NCI-H2196 treated with DMSO at 0.1 percent for 48 hours (cell line): Measurements from ENCODE around the gene GMDS.

Experiments used
- DNase-seq: peaks from one replicate; lab custom pipeline; 2025; ENCODE audit not compliant: unreplicated experiment; lab: John Stamatoyannopoulos, UW

GMDS gene

DNA sequence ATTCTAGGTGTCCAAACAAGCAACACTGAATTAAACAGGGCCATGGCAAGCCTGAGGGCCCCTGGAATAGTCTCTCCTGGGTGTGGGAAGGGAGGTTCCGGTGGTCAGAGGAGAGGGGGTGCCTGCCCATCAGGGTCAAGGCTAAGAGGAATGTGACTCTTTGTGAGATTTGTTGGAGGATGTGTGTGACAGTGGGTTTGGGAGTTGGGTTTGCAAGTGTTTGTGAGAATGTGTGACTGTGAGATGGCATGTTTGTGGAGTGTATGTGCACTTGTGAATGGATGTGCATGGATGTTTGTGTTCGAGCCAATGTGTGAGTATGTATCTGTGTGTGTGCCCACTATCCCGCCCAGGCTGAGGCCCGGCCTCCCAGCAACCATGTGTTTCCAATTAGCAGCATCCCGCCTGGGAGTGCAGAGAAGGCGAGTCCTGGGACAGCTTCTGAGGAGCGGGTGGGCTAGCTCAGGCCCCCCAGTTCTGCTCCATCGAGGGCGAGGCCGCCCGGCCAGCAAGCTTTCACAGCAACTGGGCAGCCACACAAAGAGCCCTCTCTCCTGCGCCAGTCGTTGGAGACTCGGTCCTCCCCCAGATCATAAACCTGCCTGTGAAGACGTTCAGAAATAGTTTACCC lies 623.1 kb downstream of the GMDS start:
- no peak for DNase-seq

DNA sequence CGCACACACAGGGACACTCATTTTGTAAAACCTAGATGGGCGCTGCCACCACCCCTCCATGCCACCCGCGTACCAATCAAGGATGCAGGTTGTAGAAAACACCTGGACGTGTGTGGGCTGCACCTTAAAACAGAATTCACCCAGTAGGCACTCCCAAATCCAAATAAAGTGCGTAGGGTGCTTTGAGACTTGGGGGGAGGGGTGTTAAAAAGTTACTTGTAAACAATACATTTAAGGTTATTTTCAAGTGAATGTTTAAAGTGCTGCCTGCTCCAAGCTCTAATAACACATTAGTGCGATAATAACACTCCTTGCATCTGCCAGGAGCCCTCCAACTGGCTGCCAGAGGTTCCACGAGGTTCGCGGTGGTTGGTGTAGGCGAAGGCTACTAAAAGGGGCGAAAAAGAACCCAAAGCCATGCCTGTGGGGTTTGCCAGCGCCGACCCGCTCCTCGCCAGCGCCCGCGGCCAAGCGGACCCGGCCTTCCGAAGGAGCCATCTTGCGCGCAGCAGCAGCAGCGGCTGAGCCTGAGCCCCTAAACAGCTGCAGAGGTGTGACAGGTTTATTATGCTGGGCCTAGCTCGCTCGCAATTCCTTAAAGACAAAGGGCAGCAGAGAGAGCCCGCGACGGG lies 624.2 kb downstream of the GMDS start:
- DNase-seq, result no peak

DNA sequence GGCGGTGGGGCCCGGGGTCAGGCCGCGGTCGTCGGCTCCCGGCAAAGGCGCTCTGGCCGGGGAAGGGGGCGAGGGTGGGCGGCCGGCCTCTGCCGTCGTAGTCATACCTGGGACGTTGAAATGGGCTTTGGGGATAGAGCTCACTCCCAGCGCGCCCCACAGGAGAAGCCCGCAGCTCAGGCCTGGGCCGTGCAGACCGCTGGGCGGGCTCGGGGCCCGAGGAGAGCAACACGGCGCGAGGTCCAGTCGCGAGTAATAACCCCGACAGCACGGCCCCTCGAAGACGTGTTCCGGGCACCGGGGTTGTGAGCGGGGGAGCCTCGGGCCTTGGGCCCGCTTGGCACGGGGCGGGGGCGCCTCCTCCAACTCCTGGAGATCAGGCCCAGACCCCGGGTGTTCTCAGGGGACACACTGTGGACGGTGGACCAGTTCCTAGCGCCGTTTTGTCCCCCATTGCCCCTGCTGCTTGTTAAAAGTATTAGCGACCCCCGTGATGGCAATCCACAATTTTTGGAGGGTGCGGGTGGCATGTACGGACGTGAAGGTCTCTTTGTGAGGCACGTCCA lies 624.8 kb downstream of the GMDS start:
- DNase-seq, result no peak

DNA sequence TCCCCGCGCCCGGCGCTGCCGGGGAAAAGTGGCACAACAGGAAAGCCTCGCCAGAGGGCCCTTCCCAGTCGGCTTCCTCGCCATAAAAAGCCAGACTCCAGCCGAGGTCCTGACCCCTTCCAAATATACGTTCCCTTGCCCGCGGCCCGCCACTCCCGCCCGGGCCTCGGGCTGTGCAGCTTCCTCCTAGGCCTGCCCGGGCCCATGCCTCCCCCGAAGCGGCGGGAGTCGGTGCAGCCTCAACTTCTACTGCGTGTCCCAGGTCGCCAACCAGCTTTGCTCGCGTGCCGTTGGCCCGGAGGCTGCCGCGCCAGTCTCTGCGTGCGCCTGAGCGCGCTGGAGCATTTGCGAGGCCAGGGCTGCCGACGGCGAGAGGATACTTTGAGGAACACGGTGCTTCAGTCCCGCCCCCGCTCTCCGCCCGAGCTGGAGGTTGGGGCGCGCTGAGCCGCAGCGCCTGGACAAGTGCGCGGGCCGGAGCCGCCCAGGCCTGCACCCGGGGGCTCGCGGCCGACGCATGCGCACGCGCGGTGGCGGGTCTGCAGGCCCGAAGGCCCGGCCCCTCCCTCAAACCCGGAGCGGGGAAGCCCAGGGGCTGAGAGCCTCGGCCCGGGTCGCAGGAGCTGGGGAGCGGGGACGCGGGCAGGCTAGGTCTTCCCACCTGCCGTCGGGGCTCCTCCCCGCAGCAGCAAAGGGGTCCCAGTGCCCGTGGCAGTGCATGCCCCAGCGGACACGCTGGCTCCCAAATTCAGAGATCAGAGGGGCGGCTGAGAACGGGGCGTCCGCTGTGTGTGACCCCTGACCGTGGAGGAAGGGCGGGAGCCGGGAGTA lies 625.5 kb downstream of the GMDS start:
- no peak for DNase-seq

DNA sequence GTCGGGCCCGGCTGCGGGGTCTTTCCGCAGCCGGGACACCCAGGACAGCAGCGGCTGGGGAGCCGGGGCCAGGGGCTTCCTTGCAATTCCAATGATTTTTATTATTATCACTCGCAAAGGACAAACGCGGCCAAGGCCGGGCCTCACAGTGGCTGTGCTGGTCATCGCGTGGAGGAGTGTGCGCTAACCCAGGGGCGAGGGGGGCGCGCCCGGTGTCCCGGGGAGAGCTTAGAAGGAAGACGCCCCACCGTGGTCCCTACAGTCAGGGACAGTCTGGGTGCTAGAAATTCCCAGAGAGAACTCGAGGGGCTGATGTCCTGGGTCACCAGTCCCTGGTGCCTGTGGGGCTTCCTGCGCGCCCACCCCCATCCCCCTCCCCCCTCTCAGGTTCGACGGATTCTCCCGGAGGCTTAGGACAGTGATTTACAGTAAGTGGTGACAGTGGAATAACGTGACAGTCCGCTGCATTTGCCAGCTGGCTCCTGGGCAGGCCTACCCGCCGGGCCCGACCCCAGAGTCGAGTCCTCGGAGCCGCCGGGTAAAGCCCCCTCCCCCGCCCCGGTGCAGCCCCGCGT lies 626.2 kb downstream of the GMDS start:
- DNase-seq, result no peak

DNA sequence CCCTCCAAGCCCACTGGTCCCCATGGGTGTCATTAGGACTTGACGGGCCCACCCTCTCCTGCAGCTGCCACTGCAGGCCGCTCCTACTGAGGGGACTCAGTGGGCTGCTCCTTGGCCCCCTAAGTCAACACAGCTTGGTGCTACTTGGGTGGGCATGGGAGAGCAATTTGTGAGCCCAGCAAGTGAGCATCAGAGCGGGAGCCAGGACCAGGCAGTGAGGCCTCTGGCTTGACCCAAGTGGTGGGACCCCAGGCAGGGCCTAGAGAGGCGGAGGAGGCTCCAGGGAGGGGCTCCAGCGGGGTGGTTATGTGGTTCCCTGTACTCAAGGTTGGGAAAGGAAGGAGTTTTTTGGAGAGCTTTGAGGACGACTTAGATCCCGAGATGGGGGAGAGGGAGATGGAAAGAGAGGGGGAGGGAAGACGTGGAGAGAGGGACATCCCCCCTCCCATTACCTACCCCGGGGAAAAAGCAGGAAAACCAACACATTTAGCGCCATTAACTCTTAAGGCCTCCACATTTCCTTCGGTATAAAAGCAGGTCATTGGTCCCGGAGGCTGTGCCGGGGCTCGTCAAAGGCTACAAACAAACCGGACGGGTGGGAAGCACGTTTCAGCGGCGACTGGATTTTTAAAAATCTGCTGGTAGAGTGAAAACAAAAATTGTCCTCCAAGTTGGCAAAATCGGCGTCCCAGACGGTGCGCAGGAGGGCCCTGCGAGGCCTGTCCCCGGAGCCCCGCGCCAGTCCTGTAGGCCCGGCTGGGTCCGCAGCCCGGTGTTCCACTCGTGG lies 626.9 kb downstream of the GMDS start:
- no peak for DNase-seq

DNA sequence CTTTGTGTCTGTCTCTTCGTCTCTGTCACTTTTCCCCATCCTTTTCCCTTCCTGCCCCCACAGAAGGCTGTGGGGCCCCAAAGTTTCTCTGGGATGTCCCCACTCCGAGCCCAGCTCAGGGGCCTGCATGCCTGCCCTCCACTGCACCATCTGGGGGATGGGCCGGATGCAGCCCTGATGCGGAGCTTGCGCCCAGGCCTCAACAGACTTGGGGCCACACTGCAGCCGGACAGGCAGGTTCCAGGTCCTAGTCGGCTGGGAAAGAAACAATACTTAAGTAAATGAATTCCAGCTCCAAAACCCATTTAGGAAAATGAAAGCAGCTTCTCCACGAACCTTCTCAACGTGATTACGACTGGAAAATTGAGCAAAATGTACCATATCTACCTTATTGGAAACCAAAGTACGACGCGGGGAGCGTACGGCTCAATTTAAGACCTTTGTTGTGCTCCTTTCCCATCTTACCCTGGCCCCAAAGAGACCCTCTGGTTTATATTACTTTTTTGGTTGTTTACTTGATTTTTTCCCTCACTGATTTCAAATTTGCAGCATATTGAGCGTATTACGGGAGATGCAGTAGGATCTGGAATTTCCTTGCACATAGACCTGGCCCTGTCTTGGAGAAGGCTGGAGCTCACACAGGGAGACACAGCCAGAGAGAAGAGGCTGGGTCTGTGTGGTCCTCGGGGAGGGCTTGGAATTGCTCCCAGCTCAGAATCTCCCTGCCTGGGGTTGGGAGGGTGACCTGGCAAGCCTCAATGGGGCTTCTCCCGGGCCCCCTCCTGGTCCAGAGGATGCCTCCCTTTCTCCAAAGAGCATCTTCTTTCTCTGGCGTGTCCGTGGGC lies 627.7 kb downstream of the GMDS start:
- DNase-seq, result no peak

DNA sequence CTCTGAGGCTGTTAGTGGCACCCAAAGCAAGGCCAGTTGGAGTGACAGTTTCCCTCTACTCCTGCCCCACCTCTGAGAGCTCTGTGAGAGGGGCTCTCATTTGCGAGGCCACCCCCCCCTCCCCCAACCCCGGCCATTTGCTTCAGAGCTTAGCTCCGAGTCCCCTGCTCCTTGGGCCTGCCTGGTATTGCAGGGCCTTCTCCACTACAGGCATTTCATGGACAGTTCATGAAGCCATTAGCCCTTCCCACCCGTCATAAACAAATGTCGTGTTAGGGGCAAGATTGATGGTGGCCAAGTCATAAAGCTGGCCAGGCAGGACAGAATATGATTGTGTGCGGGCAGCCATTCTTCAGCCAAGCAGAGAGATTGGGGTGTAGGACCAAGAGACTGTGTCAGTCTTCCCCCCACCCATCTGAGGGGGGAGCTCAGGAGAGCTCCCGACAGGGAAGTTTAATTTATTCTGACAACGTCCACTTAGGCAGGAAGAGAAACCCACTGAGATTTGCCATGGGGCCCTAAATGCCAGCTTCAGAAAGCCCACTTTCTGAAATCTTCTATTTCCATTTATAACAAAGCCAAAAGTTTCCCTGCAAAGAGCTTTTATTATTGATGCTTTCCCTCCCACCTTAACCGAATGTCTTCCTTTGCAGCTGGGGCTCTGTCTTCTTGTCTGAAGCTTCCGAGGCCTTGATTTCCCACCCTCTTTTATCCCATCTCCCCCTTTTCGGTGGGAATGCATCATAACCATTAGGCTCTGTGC lies 628.5 kb downstream of the GMDS start:
- DNase-seq, result no peak

DNA sequence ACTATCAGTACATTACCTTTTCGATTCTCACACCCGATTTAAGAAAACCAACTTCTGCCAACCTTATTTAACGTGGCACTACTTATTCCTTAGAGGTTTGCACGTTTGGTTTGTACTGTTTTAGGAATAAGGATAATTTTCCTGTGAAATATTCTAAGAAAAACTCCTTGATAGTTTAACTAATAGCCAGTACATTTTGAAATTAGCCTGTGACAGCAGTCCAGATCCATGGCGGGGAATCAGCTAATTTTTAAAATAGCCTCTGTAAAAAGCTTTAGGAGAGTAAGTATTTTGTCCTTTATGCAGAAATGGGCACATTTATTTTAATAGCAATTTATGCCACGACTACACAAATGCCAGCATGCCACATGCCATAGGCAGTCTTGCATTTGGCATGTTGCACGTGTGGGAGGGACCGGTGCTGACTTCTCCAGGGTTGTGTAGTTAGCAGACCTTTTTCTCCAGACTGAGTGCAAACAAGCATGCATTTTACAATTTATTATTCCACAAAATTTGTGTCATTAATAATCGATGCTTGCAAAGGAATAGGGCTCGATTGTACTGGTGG lies 629.5 kb downstream of the GMDS start:
- no peak for DNase-seq

DNA sequence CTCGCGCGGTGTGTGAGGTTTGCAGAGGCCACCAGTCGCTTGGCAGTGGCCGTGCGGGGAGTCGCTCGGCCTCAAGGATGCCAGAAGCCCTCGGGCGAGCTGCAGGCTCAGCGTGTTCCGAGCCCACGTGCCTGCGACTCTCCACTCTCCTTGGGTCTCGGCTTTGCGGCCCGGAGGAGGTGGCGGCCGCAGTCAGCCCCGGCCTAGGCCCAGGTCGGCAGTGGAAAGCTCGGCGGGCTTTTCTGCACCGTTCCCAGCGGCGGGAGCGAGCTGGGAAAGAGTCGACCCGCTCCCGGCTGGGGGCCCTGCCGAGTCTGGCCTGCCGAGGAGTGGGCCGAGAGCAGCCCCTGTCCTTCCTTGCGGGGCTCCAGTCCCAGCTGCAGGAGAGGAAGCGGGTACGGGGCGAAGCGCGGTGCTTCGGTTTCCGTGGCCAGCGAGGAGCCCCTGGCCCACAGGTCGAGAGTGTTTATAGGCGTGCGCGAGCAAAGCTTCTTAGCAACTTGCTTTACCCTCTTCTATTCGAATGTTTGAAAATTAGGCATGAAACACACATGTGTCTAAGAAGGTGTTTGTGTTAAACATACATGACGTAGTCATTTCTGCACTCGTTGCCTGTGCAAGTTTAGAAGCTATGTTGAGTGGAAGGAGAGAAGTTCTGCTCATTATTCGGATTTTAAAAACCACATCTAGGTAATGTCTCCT lies 630.1 kb downstream of the GMDS start:
- DNase-seq, result no peak

DNA sequence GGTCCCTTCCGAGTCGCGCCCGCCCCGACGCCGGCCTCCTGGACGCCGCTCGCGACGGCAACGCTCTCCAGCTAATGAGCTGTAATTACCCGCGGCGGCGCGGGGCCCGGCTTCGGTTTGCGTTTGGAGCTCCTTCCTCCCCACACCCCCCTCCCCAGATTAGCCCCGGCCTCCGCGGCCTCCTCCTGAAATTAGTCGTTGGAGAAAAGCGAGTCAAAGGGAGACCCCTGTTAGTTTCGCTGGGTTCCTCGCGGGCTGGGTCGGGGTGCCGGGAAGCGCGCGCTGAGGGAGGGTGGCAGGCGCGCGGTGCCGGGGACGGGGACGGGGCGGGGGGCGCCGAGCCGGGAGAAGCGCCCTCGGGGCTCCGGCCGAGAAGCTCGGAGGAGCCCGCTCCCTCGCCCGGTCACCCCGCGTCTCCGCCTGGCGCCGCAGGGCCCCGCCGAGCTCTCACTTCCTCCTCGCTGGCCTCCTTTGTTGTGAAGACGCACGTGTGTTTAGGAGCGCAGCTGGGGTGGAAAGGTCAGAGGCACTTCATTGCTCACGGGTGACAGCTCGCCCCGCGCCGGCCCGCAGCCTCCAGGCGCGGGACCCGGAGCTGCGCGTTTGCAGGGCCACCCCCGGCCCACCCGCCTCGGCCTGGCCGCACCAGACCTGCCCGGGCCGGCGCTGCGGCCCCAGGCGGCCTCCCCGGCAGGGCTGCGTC lies 630.8 kb downstream of the GMDS start:
- no peak for DNase-seq

DNA sequence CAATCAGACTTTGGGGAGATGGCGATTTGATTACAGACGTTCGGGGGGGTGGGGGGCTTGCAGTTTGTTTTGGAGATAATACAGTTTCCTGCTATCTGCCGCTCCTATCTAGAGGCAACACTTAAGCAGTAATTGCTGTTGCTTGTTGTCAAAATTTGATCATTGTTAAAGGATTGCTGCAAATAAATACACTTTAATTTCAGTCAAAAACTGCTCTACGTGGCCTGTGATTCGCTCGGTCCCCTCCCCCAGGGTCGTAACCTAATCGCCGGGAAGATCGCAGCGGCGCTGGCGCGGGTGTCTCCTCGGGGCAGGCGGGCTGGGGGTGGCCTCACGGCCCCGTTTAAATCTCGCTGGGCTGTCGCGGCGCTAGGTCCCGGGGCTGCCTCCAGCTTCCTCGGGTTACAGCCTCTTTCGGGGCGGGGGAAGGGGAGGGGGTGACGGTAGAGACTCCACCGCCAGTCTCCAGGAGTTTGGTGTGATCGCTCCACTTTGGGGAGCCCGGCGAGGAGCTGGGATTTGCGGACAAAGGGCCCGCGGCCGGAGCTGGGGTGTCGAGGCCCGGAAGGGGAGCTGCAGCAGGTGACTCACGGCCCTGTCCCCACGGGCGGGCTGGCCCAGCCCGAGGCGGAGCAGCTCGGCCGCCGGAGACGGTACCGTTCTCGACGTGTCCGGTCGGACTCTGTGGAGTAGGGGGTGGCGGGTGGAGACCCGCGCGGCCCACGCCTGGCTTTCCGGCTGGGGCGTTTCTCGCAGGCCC lies 631.5 kb downstream of the GMDS start:
- DNase-seq, result no peak

DNA sequence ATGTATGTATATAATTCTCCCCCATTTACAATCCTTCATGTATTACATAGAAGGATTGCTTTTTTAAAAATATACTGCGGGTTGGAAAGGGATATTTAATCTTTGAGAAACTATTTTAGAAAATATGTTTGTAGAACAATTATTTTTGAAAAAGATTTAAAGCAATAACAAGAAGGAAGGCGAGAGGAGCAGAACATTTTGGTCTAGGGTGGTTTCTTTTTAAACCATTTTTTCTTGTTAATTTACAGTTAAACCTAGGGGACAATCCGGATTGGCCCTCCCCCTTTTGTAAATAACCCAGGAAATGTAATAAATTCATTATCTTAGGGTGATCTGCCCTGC lies 632.1 kb downstream of the GMDS start:
- no peak for DNase-seq

DNA sequence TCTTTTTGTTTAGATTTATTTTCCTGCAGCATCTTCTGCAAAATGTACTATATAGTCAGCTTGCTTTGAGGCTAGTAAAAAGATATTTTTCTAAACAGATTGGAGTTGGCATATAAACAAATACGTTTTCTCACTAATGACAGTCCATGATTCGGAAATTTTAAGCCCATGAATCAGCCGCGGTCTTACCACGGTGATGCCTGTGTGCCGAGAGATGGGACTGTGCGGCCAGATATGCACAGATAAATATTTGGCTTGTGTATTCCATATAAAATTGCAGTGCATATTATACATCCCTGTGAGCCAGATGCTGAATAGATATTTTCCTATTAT lies 632.5 kb downstream of the GMDS start:
- no peak for DNase-seq

DNA sequence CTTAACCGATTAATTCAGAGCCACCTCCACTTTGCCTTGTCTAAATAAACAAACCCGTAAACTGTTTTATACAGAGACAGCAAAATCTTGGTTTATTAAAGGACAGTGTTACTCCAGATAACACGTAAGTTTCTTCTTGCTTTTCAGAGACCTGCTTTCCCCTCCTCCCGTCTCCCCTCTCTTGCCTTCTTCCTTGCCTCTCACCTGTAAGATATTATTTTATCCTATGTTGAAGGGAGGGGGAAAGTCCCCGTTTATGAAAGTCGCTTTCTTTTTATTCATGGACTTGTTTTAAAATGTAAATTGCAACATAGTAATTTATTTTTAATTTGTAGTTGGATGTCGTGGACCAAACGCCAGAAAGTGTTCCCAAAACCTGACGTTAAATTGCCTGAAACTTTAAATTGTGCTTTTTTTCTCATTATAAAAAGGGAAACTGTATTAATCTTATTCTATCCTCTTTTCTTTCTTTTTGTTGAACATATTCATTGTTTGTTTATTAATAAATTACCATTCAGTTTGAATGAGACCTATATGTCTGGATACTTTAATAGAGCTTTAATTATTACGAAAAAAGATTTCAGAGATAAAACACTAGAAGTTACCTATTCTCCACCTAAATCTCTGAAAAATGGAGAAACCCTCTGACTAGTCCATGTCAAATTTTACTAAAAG lies 633.0 kb downstream of the GMDS start:
- DNase-seq, result no peak

DNA sequence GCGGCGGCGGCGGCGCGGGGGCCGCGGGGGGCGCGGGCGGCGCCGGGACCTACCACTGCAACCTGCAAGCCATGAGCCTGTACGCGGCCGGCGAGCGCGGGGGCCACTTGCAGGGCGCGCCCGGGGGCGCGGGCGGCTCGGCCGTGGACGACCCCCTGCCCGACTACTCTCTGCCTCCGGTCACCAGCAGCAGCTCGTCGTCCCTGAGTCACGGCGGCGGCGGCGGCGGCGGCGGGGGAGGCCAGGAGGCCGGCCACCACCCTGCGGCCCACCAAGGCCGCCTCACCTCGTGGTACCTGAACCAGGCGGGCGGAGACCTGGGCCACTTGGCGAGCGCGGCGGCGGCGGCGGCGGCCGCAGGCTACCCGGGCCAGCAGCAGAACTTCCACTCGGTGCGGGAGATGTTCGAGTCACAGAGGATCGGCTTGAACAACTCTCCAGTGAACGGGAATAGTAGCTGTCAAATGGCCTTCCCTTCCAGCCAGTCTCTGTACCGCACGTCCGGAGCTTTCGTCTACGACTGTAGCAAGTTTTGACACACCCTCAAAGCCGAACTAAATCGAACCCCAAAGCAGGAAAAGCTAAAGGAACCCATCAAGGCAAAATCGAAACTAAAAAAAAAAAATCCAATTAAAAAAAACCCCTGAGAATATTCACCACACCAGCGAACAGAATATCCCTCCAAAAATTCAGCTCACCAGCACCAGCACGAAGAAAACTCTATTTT lies 633.7 kb downstream of the GMDS start:
- DNase-seq, result no peak
